Activated naive CD8-positive, alpha-beta T cell (primary cell): ENCODE results near the gene HIVEP3.

Source experiments
- H3K27ac Mint-ChIP-seq: one replicate; pipeline ENCODE4 v1.8.0; 2021; ENCODE audit warnings: mixed read lengths
- H3K27me3 Mint-ChIP-seq: one replicate; pipeline ENCODE4 v1.8.0; 2021; ENCODE audit warnings: mixed read lengths
- H3K36me3 Mint-ChIP-seq: one replicate; pipeline ENCODE4 v1.8.0; 2021; ENCODE audit warnings: mixed read lengths
- H3K4me1 Mint-ChIP-seq: one replicate; pipeline ENCODE4 v1.8.0; 2021; ENCODE audit warnings: low read depth, mixed read lengths
- H3K4me3 Mint-ChIP-seq: one replicate; pipeline ENCODE4 v1.8.0; 2021; ENCODE audit warnings: mild to moderate bottlenecking, mixed read lengths
- H3K9me3 Mint-ChIP-seq: one replicate; pipeline ENCODE4 v1.8.0; 2021; ENCODE audit warnings: low read depth, mixed read lengths

The HIVEP3 gene

DNA sequence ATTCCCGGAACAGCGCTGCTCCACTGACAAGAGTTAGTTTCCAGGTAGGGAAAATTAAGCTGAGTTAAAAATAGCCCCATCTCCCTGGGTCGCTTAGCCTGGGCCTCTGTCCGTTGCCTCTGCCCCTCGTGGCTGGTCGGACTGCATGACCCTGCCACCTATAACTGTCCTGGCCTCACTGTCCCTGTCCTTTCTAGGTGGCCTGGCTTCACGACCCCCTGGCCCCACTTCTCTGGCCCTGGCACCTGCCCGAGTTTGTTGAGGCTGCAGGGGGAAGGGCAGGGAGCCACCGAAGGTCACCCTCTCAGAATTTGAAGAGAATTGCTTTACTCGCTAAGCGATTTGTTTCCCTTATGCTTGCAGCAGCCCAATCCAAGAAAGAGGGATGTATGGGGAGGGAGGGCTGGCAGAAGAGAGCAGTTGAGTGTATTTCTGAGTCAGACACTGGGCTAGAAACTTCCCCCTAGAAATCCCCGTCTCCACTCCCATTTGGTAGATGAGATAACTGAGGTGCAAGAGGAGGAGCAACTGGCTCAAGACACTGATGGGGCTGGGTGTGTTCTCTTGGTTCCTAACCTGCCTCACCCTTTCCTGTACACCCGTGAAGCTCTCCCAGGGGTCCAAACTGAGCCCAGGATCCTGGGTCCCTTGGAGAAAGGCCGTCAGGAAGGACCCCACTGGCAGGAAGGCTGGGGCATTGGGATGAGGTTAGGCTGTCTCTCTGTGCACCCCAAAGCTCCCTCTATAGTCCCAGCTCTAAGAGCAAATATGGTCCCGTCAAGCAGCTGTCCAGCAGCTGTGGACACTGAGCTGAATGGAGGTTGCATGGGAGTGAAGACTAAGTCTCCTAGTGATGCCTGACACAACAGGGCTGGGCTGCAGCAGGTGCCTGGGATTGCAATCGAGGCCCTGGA lies 431.3 kb downstream of the HIVEP3 start:
- no peak overlapping the region for H3K27ac Mint-ChIP-seq
- H3K4me3 Mint-ChIP-seq, result no peak overlapping the region
- H3K9me3 Mint-ChIP-seq, result no peaks in the 10 kb centered on the region
- no peaks in the 10 kb centered on the region for H3K4me1 Mint-ChIP-seq
- H3K36me3 Mint-ChIP-seq, result no peaks in the 10 kb centered on the region
- peaks cover 13% of the 10 kb centered on the region for H3K27me3 Mint-ChIP-seq

- H3K4me3 Mint-ChIP-seq, result no peak overlapping the region
- no peaks in the 10 kb centered on the region for H3K36me3 Mint-ChIP-seq
- peaks cover 13% of the 10 kb centered on the region for H3K27me3 Mint-ChIP-seq
- no peaks in the 10 kb centered on the region for H3K4me1 Mint-ChIP-seq
- H3K27ac Mint-ChIP-seq, result no peak overlapping the region
- H3K9me3 Mint-ChIP-seq, result no peaks in the 10 kb centered on the region
Observed at GRCh38 chr1:41486371-41487125, 432.2 kb downstream of the HIVEP3 start.

- H3K27ac Mint-ChIP-seq, result no peak overlapping the region
- H3K4me3 Mint-ChIP-seq, result no peak overlapping the region
- H3K4me1 Mint-ChIP-seq, result no peaks in the 10 kb centered on the region
- no peaks in the 10 kb centered on the region for H3K9me3 Mint-ChIP-seq
- no peaks in the 10 kb centered on the region for H3K36me3 Mint-ChIP-seq
- peaks cover 13% of the 10 kb centered on the region for H3K27me3 Mint-ChIP-seq
Observed at GRCh38 chr1:41486053-41486370, 432.7 kb downstream of the HIVEP3 start.

GRCh38 chr1:41485605-41486004 lies 433.1 kb downstream of the HIVEP3 start:
- Mint-ChIP-seq H3K27me3 (peaks cover 13% of the 10 kb centered on the region), H3K4me1 (no peaks in the 10 kb centered on the region), H3K36me3 (no peaks in the 10 kb centered on the region), H3K9me3 (no peaks in the 10 kb centered on the region), H3K4me3 (no peak overlapping the region), H3K27ac (no peak overlapping the region)

- Mint-ChIP-seq H3K36me3 (no peaks in the 10 kb centered on the region), H3K27ac (no peak within 1 kb of the TSS), H3K4me1 (no peaks in the 10 kb centered on the region), H3K4me3 (no peak within 1 kb of the TSS), H3K27me3 (peaks cover 11% of the 10 kb centered on the region), H3K9me3 (no peaks in the 10 kb centered on the region)
Observed at GRCh38 chr1:41484402-41485241, 434.1 kb downstream of the HIVEP3 start, which contains the start of gene EDN2. EDN2 (minus strand) TSS chr1:41484683; CDS start chr1:41484601, 82 bp downstream.

DNA sequence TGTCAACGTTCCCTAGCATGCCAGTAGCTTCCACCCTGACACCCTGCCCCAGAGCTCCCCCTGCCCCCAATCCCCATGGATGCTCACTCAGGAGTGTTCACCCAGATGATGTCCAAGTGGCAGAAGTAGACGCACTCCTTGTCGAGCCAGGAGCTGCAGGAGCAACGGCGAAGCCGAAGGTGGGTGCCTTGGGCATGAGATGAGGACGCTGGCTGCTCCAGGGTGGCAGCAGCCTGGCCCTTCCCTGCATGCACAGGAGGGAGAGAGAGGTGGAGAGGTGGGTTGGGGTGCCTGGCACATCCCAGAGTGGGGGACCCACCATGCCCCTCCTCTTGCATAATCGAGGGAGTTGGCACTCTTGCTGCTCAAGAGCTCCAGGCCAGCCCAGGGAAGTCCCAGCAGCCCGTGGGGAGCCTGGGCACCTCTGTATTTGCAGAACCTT lies 434.7 kb downstream of the HIVEP3 start:
- H3K27ac Mint-ChIP-seq, result no peak overlapping the region
- no peaks in the 10 kb centered on the region for H3K9me3 Mint-ChIP-seq
- peaks cover 8% of the 10 kb centered on the region for H3K27me3 Mint-ChIP-seq
- H3K36me3 Mint-ChIP-seq, result no peaks in the 10 kb centered on the region
- H3K4me1 Mint-ChIP-seq, result no peaks in the 10 kb centered on the region
- H3K4me3 Mint-ChIP-seq, result no peak overlapping the region

GRCh38 chr1:41483001-41483850 lies 435.5 kb downstream of the HIVEP3 start:
- H3K36me3 Mint-ChIP-seq, result no peaks in the 10 kb centered on the region
- no peak overlapping the region for H3K27ac Mint-ChIP-seq
- peaks cover 5% of the 10 kb centered on the region for H3K27me3 Mint-ChIP-seq
- no peaks in the 10 kb centered on the region for H3K4me1 Mint-ChIP-seq
- H3K9me3 Mint-ChIP-seq, result no peaks in the 10 kb centered on the region
- H3K4me3 Mint-ChIP-seq, result no peak overlapping the region

- Mint-ChIP-seq H3K27me3 (peaks cover 5% of the 10 kb centered on the region), H3K27ac (no peak overlapping the region), H3K9me3 (no peaks in the 10 kb centered on the region), H3K4me1 (no peaks in the 10 kb centered on the region), H3K4me3 (no peak overlapping the region), H3K36me3 (no peaks in the 10 kb centered on the region)
Observed at GRCh38 chr1:41482001-41482765, 436.5 kb downstream of the HIVEP3 start.

- Mint-ChIP-seq H3K9me3 (no peaks in the 10 kb centered on the region), H3K27me3 (peaks cover 2% of the 10 kb centered on the region), H3K36me3 (no peaks in the 10 kb centered on the region), H3K4me3 (no peak overlapping the region), H3K27ac (no peak overlapping the region), H3K4me1 (no peaks in the 10 kb centered on the region)
Observed at GRCh38 chr1:41481109-41481775, 437.5 kb downstream of the HIVEP3 start.

- no peaks in the 10 kb centered on the region for H3K4me1 Mint-ChIP-seq
- H3K27me3 Mint-ChIP-seq, result no peaks in the 10 kb centered on the region
- H3K4me3 Mint-ChIP-seq, result no peak overlapping the region
- H3K36me3 Mint-ChIP-seq, result no peaks in the 10 kb centered on the region
- H3K9me3 Mint-ChIP-seq, result no peaks in the 10 kb centered on the region
- no peak overlapping the region for H3K27ac Mint-ChIP-seq
Observed at GRCh38 chr1:41480204-41481108, 438.3 kb downstream of the HIVEP3 start.

DNA sequence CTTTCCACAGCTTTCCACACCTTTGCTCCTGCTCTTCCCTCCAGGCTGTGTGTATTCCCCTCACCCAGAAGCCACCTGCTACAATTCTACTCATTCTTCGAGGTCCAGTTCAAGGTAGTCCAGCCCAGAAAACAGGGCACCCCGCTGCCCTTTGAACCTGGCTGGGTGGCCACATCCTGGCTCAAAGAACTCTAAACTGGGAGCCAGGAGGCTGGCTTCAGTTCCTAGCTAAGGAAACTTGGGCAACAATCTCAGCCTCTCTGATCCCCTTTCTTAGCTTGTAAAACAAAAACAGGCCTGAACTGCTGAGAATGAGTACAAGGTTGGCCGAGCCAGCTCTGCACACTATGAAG lies 438.9 kb downstream of the HIVEP3 start:
- Mint-ChIP-seq H3K27ac (no peak overlapping the region), H3K4me3 (no peak overlapping the region), H3K4me1 (no peaks in the 10 kb centered on the region), H3K9me3 (no peaks in the 10 kb centered on the region), H3K36me3 (no peaks in the 10 kb centered on the region), H3K27me3 (no peaks in the 10 kb centered on the region)

GRCh38 chr1:41479000-41479807 lies 439.5 kb downstream of the HIVEP3 start:
- no peaks in the 10 kb centered on the region for H3K9me3 Mint-ChIP-seq
- H3K27ac Mint-ChIP-seq, result no peak overlapping the region
- no peaks in the 10 kb centered on the region for H3K4me1 Mint-ChIP-seq
- no peaks in the 10 kb centered on the region for H3K36me3 Mint-ChIP-seq
- H3K4me3 Mint-ChIP-seq, result no peak overlapping the region
- H3K27me3 Mint-ChIP-seq, result no peaks in the 10 kb centered on the region
